Measurements from ENCODE around the gene UCP2. TPM values are rescaled to one million over a fixed set of nuclear protein-coding genes. Genes with fewer than 3 reads are reported as not detected.

Gene UCP2
- total and polyA plus RNA-seq, 4 donors: 44.7 to 207 (median 139) TPM

- no peak for ATAC-seq (ENCODE audit: insufficient read depth, low FRiP score)
- Histone ChIP-seq H3K9ac (ENCODE audit: insufficient read depth in 1 of 2, low read length in 2 of 2) (no peak overlapping the region), H3K4me3 (no peak overlapping the region), H3K4me1 (ENCODE audit: control insufficient read depth in 5 of 5, insufficient read depth in 5 of 5, low read length in 5 of 5) (peaks cover 0 to 7% (median 0%) of the 10 kb centered on the region in 5 donors), H3K27ac (ENCODE audit: low read depth in 1 of 2, low read length in 1 of 2) (no peak overlapping the region), H3K27me3 (ENCODE audit: control insufficient read depth in 3 of 3, insufficient read depth in 3 of 3, low read length in 2 of 3) (no peaks in the 10 kb centered on the region), H3K9me3 (ENCODE audit: control insufficient read depth in 4 of 4, insufficient read depth in 3 of 4, low read length in 3 of 4) (no peaks in the 10 kb centered on the region), H3K36me3 (ENCODE audit: control insufficient read depth in 4 of 4, insufficient read depth in 4 of 4, low read length in 4 of 4) (peaks cover 0 to 4% (median 0%) of the 10 kb centered on the region in 4 donors)
- DNase-seq: no peak
- TF ChIP-seq, protein P1, sequence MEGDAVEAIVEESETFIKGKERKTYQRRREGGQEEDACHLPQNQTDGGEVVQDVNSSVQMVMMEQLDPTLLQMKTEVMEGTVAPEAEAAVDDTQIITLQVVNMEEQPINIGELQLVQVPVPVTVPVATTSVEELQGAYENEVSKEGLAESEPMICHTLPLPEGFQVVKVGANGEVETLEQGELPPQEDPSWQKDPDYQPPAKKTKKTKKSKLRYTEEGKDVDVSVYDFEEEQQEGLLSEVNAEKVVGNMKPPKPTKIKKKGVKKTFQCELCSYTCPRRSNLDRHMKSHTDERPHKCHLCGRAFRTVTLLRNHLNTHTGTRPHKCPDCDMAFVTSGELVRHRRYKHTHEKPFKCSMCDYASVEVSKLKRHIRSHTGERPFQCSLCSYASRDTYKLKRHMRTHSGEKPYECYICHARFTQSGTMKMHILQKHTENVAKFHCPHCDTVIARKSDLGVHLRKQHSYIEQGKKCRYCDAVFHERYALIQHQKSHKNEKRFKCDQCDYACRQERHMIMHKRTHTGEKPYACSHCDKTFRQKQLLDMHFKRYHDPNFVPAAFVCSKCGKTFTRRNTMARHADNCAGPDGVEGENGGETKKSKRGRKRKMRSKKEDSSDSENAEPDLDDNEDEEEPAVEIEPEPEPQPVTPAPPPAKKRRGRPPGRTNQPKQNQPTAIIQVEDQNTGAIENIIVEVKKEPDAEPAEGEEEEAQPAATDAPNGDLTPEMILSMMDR (IDR thresholded peaks at IDR 0.05; ENCODE audit: control extremely low read depth, extremely low read depth): no peak
- 83 to 84% methylated on average over 13 of the region's 13 CpGs for WGBS, 2 donors
Observed at GRCh38 chr11:73969991-73970800, 12.4 kb downstream of the UCP2 start.

DNA sequence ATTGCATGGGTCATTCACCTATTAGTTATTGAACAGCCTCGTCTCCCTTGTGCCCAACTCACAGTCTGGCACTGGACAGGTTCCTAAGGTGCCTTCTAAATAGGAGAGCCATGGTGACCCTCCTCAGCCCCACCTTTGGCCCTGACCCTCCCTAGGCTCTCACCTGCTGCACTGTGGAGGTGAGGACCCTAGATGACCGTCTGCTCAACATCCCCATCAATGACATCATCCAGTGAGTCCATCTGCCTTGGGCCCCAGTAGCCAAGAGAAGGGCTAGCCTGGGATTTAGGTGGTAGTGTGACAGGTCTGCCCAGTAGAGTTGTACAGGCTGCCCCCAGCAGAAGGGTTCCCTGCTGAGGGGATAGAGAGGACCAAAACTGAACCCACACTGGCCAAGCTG lies 13.6 kb downstream of the UCP2 start:
- Histone ChIP-seq H3K4me3 (no peak overlapping the region), H3K9me3 (ENCODE audit: control insufficient read depth in 4 of 4, insufficient read depth in 3 of 4, low read length in 3 of 4) (no peaks in the 10 kb centered on the region), H3K36me3 (ENCODE audit: control insufficient read depth in 4 of 4, insufficient read depth in 4 of 4, low read length in 4 of 4) (no peaks in the 10 kb centered on the region), H3K27ac (ENCODE audit: low read depth in 1 of 2, low read length in 1 of 2) (no peak overlapping the region), H3K9ac (ENCODE audit: insufficient read depth in 1 of 2, low read length in 2 of 2) (no peak overlapping the region), H3K27me3 (ENCODE audit: control insufficient read depth in 3 of 3, insufficient read depth in 3 of 3, low read length in 2 of 3) (no peaks in the 10 kb centered on the region), H3K4me1 (ENCODE audit: control insufficient read depth in 5 of 5, insufficient read depth in 5 of 5, low read length in 5 of 5) (peaks cover 0 to 6% (median 0%) of the 10 kb centered on the region in 5 donors)
- TF ChIP-seq, protein P1 (IDR thresholded peaks at IDR 0.05; ENCODE audit: control extremely low read depth, extremely low read depth): no peak
- DNase-seq: no peak
- WGBS, 2 donors: 79 to 81% methylated on average over 2 of the region's 2 CpGs
- no peak for ATAC-seq (ENCODE audit: insufficient read depth, low FRiP score)

DNA sequence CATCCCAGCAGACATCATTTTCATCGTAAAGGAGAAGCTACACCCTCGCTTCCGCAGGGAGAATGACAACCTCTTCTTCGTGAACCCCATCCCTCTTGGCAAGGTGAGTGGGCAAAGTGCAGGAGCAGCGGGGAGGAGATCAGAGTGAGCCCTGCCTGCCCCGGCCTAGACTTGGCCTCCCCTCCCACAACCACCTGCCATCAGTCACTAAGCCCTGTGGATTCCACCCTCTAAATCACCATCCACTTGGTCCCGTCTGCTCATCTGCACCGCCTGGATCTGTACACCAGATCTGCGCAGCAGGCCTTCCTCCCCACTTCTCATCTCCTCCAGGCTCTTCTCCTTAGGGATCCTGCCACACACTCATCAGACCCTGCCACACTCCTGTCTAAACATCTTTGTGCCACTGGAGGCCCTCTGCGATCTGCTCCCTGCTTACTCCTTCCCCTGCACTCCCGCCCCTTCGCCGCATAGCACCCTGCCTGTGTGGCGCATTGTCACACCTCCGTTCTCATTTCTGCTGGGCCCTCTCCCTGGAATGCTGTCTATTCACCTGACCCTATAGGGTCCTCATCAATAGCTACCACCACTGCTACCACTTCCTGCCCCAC lies 14.2 kb downstream of the UCP2 start:
- no peaks in the 10 kb centered on the region for H3K9me3 ChIP-seq (ENCODE audit: control insufficient read depth in 4 of 4, insufficient read depth in 3 of 4, low read length in 3 of 4)
- peaks cover 0 to 3% (median 0%) of the 10 kb centered on the region in 5 donors for H3K4me1 ChIP-seq (ENCODE audit: control insufficient read depth in 5 of 5, insufficient read depth in 5 of 5, low read length in 5 of 5)
- no peak overlapping the region for H3K9ac ChIP-seq (ENCODE audit: insufficient read depth in 1 of 2, low read length in 2 of 2)
- H3K27ac ChIP-seq (ENCODE audit: low read depth in 1 of 2, low read length in 1 of 2): no peak overlapping the region
- ATAC-seq (ENCODE audit: insufficient read depth, low FRiP score) (no peak), DNase-seq (no peak)
- no peak overlapping the region for H3K4me3 ChIP-seq
- TF ChIP-seq, protein P1 (IDR thresholded peaks at IDR 0.05; ENCODE audit: control extremely low read depth, extremely low read depth): no peak
- H3K27me3 ChIP-seq (ENCODE audit: control insufficient read depth in 3 of 3, insufficient read depth in 3 of 3, low read length in 2 of 3): no peaks in the 10 kb centered on the region
- 93 to 95% methylated on average over 15 of the region's 15 CpGs for WGBS, 2 donors
- no peaks in the 10 kb centered on the region for H3K36me3 ChIP-seq (ENCODE audit: control insufficient read depth in 4 of 4, insufficient read depth in 4 of 4, low read length in 4 of 4)
